Measurements from ENCODE around the gene ADH4. TPM values are rescaled to one million over a fixed set of nuclear protein-coding genes. Genes with fewer than 3 reads are reported as not detected.
"Not testable (repeated sequence)": the region's sequence is repeated elsewhere in the genome, so short reads cannot be mapped to it uniquely, and the experiment has no call there.

The ADH4 gene
- total RNA-seq, 4 donors from 2014 or later = 1.2 to 5.6 (median 3.6) TPM

- DNase-seq (ENCODE audit: low spot score) (no peak), ATAC-seq (ENCODE audit: low FRiP score) (no peak)
- TF ChIP-seq CTCF (IDR thresholded peaks at IDR 0.05) = no peak
Measured at GRCh38 chr4:99099311-99099710, 44.8 kb downstream of the ADH4 start.

DNA sequence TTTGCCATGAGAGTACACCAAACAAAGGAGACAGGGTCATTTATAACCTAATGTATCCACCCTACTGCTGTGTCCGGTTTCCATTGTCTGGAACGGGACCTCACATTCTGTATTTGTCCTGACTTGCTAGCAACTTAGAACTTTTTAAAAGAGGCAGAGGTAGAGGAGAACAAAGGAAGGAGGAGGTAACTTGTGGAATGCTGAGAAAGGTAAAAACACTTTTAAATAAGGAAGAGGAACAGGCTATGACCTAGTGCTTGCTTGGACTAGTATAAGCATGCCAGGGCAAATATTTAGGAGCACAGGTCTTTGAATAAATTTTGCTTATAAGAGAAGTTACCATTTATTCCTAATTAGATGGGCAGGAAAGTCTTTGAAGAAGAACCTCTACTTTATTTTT, 52.3 kb downstream of the ADH4 start:
- ATAC-seq (ENCODE audit: low FRiP score) = not testable (repeated sequence)

DNA sequence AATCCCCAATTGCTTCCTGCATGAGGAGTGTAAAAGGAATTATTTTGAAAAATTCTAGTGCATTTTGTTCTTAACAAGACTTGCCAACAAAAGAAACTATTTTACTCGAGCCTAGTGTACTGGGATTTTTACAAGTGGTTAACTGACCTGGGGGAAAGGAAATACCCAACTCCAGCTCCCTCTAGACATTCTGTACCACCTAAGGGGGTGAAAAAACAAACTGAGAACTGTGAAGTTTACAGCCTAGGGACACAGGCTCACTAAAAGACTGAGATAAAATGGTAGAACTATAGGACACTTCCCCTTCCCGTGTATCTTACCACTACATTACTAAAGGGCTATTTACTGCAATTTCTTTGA, 52.9 kb downstream of the ADH4 start:
- TF ChIP-seq CTCF (IDR thresholded peaks at IDR 0.05) = no peak
- ATAC-seq (ENCODE audit: low FRiP score) (no peak), DNase-seq (ENCODE audit: low spot score) (no peak)

More for the DNA sequence above, 52.3 kb downstream of the ADH4 start:
- DNase-seq (ENCODE audit: low spot score) = not testable (repeated sequence)

DNA sequence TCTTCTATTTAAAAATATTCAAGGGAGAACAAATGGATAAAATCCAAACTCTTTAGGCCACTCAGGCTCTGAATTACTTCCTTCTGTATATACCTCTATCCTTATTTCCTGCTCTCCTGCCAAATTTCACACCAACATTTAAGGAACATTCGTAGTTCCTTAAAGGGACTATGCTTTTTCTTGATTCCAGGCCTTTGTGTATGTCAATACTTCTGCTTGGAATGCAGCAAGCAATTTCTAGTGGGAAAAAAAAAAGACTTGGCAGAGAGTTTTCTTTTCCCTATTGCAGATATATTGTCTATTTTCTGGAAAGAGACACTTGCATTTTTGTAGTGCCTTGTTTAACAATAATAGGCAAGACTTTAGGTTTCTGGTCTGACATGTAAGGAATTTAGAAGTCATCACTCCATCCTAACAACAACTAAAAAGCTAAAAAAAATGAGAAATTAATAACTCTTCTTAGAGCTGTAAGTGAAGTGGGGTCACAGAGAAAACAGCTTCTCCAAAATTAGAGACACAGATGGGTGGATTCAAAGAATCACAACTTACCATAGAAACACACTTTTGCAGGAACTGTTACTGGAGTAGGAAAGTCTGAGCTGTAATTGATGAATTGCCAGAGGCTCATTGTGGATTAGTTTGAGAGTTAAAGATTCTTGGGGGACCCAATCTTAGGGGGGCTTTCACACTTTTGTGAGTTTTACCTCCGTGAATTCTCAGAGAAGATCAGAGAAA, 53.4 kb downstream of the ADH4 start:
- ATAC-seq (ENCODE audit: low FRiP score) (no peak), DNase-seq (ENCODE audit: low spot score) (no peak)
- TF ChIP-seq CTCF (IDR thresholded peaks at IDR 0.05) = no peak

GRCh38 chr4:99088481-99089365, 55.4 kb downstream of the ADH4 start, which contains the start of gene ADH5:
ADH5 (minus strand) TSS chr4:99088788; CDS start chr4:99088700, 88 bp downstream.
- peak; percentile 69 for DNase-seq (ENCODE audit: low spot score)
- TF ChIP-seq CTCF (IDR thresholded peaks at IDR 0.05) = no peak
- ATAC-seq (ENCODE audit: low FRiP score) = peak; percentile 92

DNA sequence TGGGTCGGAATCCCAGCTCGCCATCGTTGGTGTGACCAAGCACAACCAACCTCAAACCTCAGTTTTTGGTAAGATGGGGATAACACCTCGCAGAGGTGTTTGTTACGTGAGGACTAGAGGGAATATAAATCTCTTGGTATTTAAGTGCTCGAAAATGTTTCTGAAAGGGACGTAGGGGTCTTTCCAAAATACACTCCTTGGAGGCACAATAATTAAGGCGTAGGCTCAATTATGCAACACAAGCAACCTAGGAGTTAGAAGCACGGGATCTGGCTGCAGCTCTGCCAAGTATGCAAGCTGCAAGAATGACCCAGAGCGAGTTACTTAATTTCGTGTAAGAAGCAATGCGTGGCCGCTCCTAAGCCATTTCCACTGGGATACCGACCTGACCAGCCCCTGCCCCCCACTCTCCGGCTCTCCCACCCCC, 56.1 kb downstream of the ADH4 start:
- peak; percentile 35 for DNase-seq (ENCODE audit: low spot score)
- ATAC-seq (ENCODE audit: low FRiP score) = peak; percentile 81
- TF ChIP-seq CTCF (IDR thresholded peaks at IDR 0.05) = no peak

GRCh38 chr4:99084595-99084994, 59.5 kb downstream of the ADH4 start:
- no peak for TF ChIP-seq CTCF (IDR thresholded peaks at IDR 0.05)
- ATAC-seq (ENCODE audit: low FRiP score) = no peak
- DNase-seq (ENCODE audit: low spot score) = no peak

Data from omental fat pad (tissue), 4 donors.